GM23338 (cell line): Measurements from ENCODE around the gene CAPN8. TPM values are rescaled to one million over a fixed set of nuclear protein-coding genes. Genes with fewer than 3 reads are reported as not detected.

Experiments
- ATAC-seq: fragments of 200-7000 bp; cut with Tn5 transposase; 3 replicates; pipeline ENCODE4 v1.9.1; 2020
- DNase-seq: peaks from one replicate; pipeline ENCODE4 v3.0.0-alpha.2; 2015; ENCODE audit warnings: low spot score
- H2AFZ ChIP-seq: fragments of 200-600 bp; sonication (generic); 2 replicates; pipeline ENCODE4 v1.8.0; 2016; ENCODE audit warnings: antibody characterized with exemption, mild to moderate bottlenecking, moderate library complexity
- H3F3A ChIP-seq: fragments of 200-600 bp; sonication (generic); replicated peaks from 2 replicates; pipeline ENCODE4 v1.8.0; 2017; ENCODE audit warnings: antibody characterized with exemption, mixed run types, low read depth
- H3K27ac ChIP-seq: fragments of 200-600 bp; sonication (generic); 2 replicates; pipeline ENCODE4 v1.6.1; 2016; ENCODE audit warnings: low read depth
- H3K27me3 ChIP-seq: fragments of 200-600 bp; sonication (generic); 2 replicates; pipeline ENCODE4 v1.8.0; 2016; ENCODE audit warnings: mild to moderate bottlenecking, mixed run types, moderate library complexity; ENCODE audit not compliant: insufficient read depth
- H3K36me3 ChIP-seq: fragments of 200-600 bp; sonication (generic); 2 replicates; pipeline ENCODE4 v1.8.0; 2016; ENCODE audit warnings: mild to moderate bottlenecking; ENCODE audit not compliant: insufficient read depth
- H3K4me1 ChIP-seq: fragments of 200-600 bp; sonication (generic); 2 replicates; pipeline ENCODE4 v1.8.0; 2016; ENCODE audit warnings: mild to moderate bottlenecking, moderate library complexity; ENCODE audit not compliant: insufficient read depth
- H3K4me2 ChIP-seq: fragments of 200-600 bp; sonication (generic); 2 replicates; pipeline ENCODE4 v1.7.1; 2017; ENCODE audit warnings: mixed run types
- H3K4me3 ChIP-seq: fragments of 200-600 bp; sonication (generic); 2 replicates; pipeline ENCODE4 v1.6.1; 2016; ENCODE audit warnings: mixed run types
- H3K79me2 ChIP-seq: fragments of 200-600 bp; sonication (generic); replicated peaks from 2 replicates; pipeline ENCODE4 v1.8.0; 2017; ENCODE audit warnings: mild to moderate bottlenecking; ENCODE audit not compliant: insufficient read depth
- H3K9me2 ChIP-seq: fragments of 200-600 bp; sonication (generic); 2 replicates; pipeline ENCODE4 v1.8.0; 2017; ENCODE audit not compliant: insufficient read depth
- H4K20me1 ChIP-seq: fragments of 200-600 bp; sonication (generic); replicated peaks from 2 replicates; pipeline ENCODE4 v1.8.0; 2017; ENCODE audit warnings: mild to moderate bottlenecking; ENCODE audit not compliant: insufficient read depth
- H3K27ac Mint-ChIP-seq: 2 replicates; pipeline ENCODE4 v1.8.0; 2020; ENCODE audit warnings: inconsistent platforms, mild to moderate bottlenecking, moderate library complexity, mixed read lengths
- H3K27me3 Mint-ChIP-seq: 3 replicates; pipeline ENCODE4 v1.8.0; 2022; ENCODE audit warnings: low read depth, mild to moderate bottlenecking, moderate library complexity, mixed read lengths, inconsistent platforms; ENCODE audit not compliant: insufficient read depth, poor library complexity
- H3K36me3 Mint-ChIP-seq: 3 replicates; pipeline ENCODE4 v1.8.0; 2021; ENCODE audit warnings: low read depth, mild to moderate bottlenecking, inconsistent platforms, moderate library complexity, mixed read lengths
- H3K4me1 Mint-ChIP-seq: 3 replicates; pipeline ENCODE4 v1.8.0; 2020; ENCODE audit warnings: mild to moderate bottlenecking, inconsistent platforms, mixed read lengths
- H3K4me3 Mint-ChIP-seq: 3 replicates; pipeline ENCODE4 v1.8.0; 2021; ENCODE audit warnings: moderate library complexity, mild to moderate bottlenecking, inconsistent platforms, mixed read lengths
- H3K9me3 Mint-ChIP-seq: 3 replicates; pipeline ENCODE4 v1.8.0; 2020; ENCODE audit warnings: moderate library complexity, mild to moderate bottlenecking, inconsistent platforms, mixed read lengths
- CREB1 ChIP-seq: fragments of 250-450 bp; sonication (Bioruptor Pico); IDR thresholded peaks from 2 replicates; pipeline ENCODE4 v1.5.0; 2020; ENCODE audit warnings: low read depth, mild to moderate bottlenecking, moderate library complexity
- ETS1 ChIP-seq: IDR thresholded peaks from 2 replicates; pipeline ENCODE4 v1.6.1; 2016; ENCODE audit warnings: antibody characterized with exemption
- EZH2 ChIP-seq: fragments of 200-600 bp; sonication (generic); IDR thresholded peaks from one replicate; pipeline ENCODE4 v1.8.0; 2017; ENCODE audit warnings: antibody characterized with exemption, mild to moderate bottlenecking, low read depth; ENCODE audit not compliant: unreplicated experiment
- EZH2phosphoT487 ChIP-seq: fragments of 200-600 bp; sonication (generic); IDR thresholded peaks from one replicate; pipeline ENCODE4 v1.8.1; 2018; ENCODE audit warnings: antibody characterized with exemption; ENCODE audit not compliant: unreplicated experiment
- JUNB ChIP-seq: IDR thresholded peaks from one replicate; pipeline ENCODE4 v1.6.1; 2016; ENCODE audit warnings: antibody characterized with exemption; ENCODE audit not compliant: unreplicated experiment
- NANOG ChIP-seq: IDR thresholded peaks from 2 replicates; pipeline ENCODE4 v1.6.1; 2016; ENCODE audit warnings: antibody characterized with exemption, borderline replicate concordance
- POLR2AphosphoS5 ChIP-seq: IDR thresholded peaks from 2 replicates; pipeline ENCODE4 v1.6.1; 2016; ENCODE audit warnings: antibody characterized with exemption, low read depth
- STAT1 ChIP-seq: IDR thresholded peaks from one replicate; pipeline ENCODE4 v1.6.1; 2016; ENCODE audit warnings: antibody characterized with exemption; ENCODE audit not compliant: unreplicated experiment
- ZNF114 ChIP-seq: fragments of 250-450 bp; sonication (Bioruptor Pico); IDR thresholded peaks from 2 replicates; pipeline ENCODE4 v1.5.0; 2020; ENCODE audit warnings: mild to moderate bottlenecking, moderate library complexity
- ZNF331 ChIP-seq: fragments of 250-450 bp; sonication (Bioruptor Pico); IDR thresholded peaks from 2 replicates; pipeline ENCODE4 v1.5.0; 2020; ENCODE audit warnings: low read depth, mild to moderate bottlenecking, moderate library complexity
- ZNF462 ChIP-seq: fragments of 250-450 bp; sonication (Bioruptor Pico); IDR thresholded peaks from 2 replicates; pipeline ENCODE4 v1.5.0; 2020; ENCODE audit warnings: mild to moderate bottlenecking, moderate library complexity
- polyA plus RNA-seq: library from polyadenylated mRNA; unstranded; fragments of >200 nt; fragmentation: Nextera tagmentation; extraction: Ambion mirVana; gene quantifications from 2 replicates; pipeline ENCODE4 v1.2.1, GENCODE V29; 2016
- total RNA-seq: library from RNA; depleted of rRNA; stranded (reverse); fragments of >200 nt; shearing (Covaris generic); gene quantifications from 2 replicates; pipeline ENCODE4 v1.2.3, GENCODE V29; 2014
- TF ChIP-seq, protein P1 (sequence below), 2 experiments: fragments of 200-600 bp in 1 of 2; sonication (generic) in 1 of 2; conservative IDR thresholded peaks; 2 replicates each; pipeline versions ENCODE4 v1.5.1 to v1.6.1; 2016 to 2017; ENCODE audit warnings: antibody characterized with exemption in 2 of 2, low read depth in 2 of 2, mild to moderate bottlenecking in 2 of 2, moderate library complexity in 1 of 2
- TF ChIP-seq, protein P2 (sequence below): IDR thresholded peaks from one replicate; pipeline ENCODE4 v1.6.1; 2018; ENCODE audit warnings: antibody characterized with exemption; ENCODE audit not compliant: unreplicated experiment

Gene CAPN8
- total and polyA plus RNA-seq, 2 experiments from 2014 or later = not detected

- Mint-ChIP-seq H3K4me1 (no peaks in the 10 kb centered on the region), H3K9me3 (peaks cover 8% of the 10 kb centered on the region; the same call in 1 of the 3 replicates), H3K4me3 (no peak overlapping the region), H3K36me3 (no peaks in the 10 kb centered on the region), H3K27me3 (no peaks in the 10 kb centered on the region), H3K27ac (no peak overlapping the region)
- H3K4me3 ChIP-seq = no peak overlapping the region
- H3K36me3 ChIP-seq = no peaks in the 10 kb centered on the region
- ATAC-seq = no peak
- TF ChIP-seq NANOG (no peak), EZH2 (no peak), JUNB (no peak), ZNF462 (no peak), EZH2phosphoT487 (no peak), ETS1 (no peak), ZNF331 (CRISPR knock-in tag) (no peak), CREB1 (no peak), POLR2AphosphoS5 (no peak), STAT1 (no peak), ZNF114 (CRISPR knock-in tag) (no peak)
- TF ChIP-seq, protein P1, sequence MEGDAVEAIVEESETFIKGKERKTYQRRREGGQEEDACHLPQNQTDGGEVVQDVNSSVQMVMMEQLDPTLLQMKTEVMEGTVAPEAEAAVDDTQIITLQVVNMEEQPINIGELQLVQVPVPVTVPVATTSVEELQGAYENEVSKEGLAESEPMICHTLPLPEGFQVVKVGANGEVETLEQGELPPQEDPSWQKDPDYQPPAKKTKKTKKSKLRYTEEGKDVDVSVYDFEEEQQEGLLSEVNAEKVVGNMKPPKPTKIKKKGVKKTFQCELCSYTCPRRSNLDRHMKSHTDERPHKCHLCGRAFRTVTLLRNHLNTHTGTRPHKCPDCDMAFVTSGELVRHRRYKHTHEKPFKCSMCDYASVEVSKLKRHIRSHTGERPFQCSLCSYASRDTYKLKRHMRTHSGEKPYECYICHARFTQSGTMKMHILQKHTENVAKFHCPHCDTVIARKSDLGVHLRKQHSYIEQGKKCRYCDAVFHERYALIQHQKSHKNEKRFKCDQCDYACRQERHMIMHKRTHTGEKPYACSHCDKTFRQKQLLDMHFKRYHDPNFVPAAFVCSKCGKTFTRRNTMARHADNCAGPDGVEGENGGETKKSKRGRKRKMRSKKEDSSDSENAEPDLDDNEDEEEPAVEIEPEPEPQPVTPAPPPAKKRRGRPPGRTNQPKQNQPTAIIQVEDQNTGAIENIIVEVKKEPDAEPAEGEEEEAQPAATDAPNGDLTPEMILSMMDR (conservative IDR thresholded peaks at IDR 0.05; ENCODE audit: low read depth in 2 of 2) = no peak
- TF ChIP-seq, protein P2, sequence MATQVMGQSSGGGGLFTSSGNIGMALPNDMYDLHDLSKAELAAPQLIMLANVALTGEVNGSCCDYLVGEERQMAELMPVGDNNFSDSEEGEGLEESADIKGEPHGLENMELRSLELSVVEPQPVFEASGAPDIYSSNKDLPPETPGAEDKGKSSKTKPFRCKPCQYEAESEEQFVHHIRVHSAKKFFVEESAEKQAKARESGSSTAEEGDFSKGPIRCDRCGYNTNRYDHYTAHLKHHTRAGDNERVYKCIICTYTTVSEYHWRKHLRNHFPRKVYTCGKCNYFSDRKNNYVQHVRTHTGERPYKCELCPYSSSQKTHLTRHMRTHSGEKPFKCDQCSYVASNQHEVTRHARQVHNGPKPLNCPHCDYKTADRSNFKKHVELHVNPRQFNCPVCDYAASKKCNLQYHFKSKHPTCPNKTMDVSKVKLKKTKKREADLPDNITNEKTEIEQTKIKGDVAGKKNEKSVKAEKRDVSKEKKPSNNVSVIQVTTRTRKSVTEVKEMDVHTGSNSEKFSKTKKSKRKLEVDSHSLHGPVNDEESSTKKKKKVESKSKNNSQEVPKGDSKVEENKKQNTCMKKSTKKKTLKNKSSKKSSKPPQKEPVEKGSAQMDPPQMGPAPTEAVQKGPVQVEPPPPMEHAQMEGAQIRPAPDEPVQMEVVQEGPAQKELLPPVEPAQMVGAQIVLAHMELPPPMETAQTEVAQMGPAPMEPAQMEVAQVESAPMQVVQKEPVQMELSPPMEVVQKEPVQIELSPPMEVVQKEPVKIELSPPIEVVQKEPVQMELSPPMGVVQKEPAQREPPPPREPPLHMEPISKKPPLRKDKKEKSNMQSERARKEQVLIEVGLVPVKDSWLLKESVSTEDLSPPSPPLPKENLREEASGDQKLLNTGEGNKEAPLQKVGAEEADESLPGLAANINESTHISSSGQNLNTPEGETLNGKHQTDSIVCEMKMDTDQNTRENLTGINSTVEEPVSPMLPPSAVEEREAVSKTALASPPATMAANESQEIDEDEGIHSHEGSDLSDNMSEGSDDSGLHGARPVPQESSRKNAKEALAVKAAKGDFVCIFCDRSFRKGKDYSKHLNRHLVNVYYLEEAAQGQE = no peak
- no peaks in the 10 kb centered on the region for H3K9me2 ChIP-seq
- H3K4me2 ChIP-seq = no peak overlapping the region
- no peak overlapping the region for H2AFZ ChIP-seq
- H4K20me1 ChIP-seq = no peaks in the 10 kb centered on the region
- DNase-seq = no peak
- H3K27ac ChIP-seq = no peak overlapping the region
- no peaks in the 10 kb centered on the region for H3K79me2 ChIP-seq
- H3F3A ChIP-seq = no peaks in the 10 kb centered on the region
- no peaks in the 10 kb centered on the region for H3K27me3 ChIP-seq
- H3K4me1 ChIP-seq = no peaks in the 10 kb centered on the region
Observed at GRCh38 chr1:223691121-223691520, 25.6 kb upstream of the CAPN8 start.
